NCI-H1436 treated with DMSO at 0.1 percent for 48 hours (cell line): ENCODE data around the gene ATP11A.

ENCODE experiments used
- DNase-seq: peaks from one replicate; lab custom pipeline; 2025; lab: John Stamatoyannopoulos, UW

The ATP11A gene

GRCh38 chr13:112723771-112724170, 33.9 kb downstream of the ATP11A start:
- no peak for DNase-seq

- DNase-seq, result no peak
These were observed 35.0 kb downstream of the ATP11A start for GRCh38 chr13:112724788-112725345.

GRCh38 chr13:112725346-112726015, 35.6 kb downstream of the ATP11A start:
- DNase-seq, result peak; percentile 43

GRCh38 chr13:112726016-112726767, 36.4 kb downstream of the ATP11A start:
- no peak for DNase-seq

GRCh38 chr13:112727581-112727980, 37.7 kb downstream of the ATP11A start:
- no peak for DNase-seq

- DNase-seq, result no peak
These were observed 38.7 kb downstream of the ATP11A start for GRCh38 chr13:112728375-112729126.

GRCh38 chr13:112729408-112729807, 39.6 kb downstream of the ATP11A start:
- no peak for DNase-seq

GRCh38 chr13:112730157-112730671, 40.4 kb downstream of the ATP11A start:
- DNase-seq, result no peak

GRCh38 chr13:112731667-112732616, 42.1 kb downstream of the ATP11A start:
- DNase-seq, result no peak

- DNase-seq, result no peak
These were observed 42.8 kb downstream of the ATP11A start for GRCh38 chr13:112732679-112733078.

GRCh38 chr13:112733112-112733511, 43.3 kb downstream of the ATP11A start:
- DNase-seq, result no peak

- no peak for DNase-seq
These were observed 44.0 kb downstream of the ATP11A start for GRCh38 chr13:112733661-112734379.

- no peak for DNase-seq
These were observed 45.1 kb downstream of the ATP11A start for GRCh38 chr13:112734696-112735547.

- DNase-seq, result no peak
These were observed 46.0 kb downstream of the ATP11A start for GRCh38 chr13:112735791-112736190.

- no peak for DNase-seq
These were observed 47.5 kb downstream of the ATP11A start for GRCh38 chr13:112737294-112737693.

GRCh38 chr13:112738606-112739005, 48.8 kb downstream of the ATP11A start:
- DNase-seq, result no peak

- no peak for DNase-seq
These were observed 50.8 kb downstream of the ATP11A start for GRCh38 chr13:112740502-112741131.

GRCh38 chr13:112741185-112741755, 51.4 kb downstream of the ATP11A start:
- no peak for DNase-seq
